ENCODE data around the gene THAP12. TPM values are rescaled to one million over a fixed set of nuclear protein-coding genes. Genes with fewer than 3 reads are reported as not detected.

The THAP12 gene
- total RNA-seq, 4 donors from 2014 or later, result 6.4 to 26.9 (median 17.4) TPM

- Histone ChIP-seq H3K27ac (no peak overlapping the region), H3K9me3 (no peaks in the 10 kb centered on the region), H3K4me3 (no peak overlapping the region), H3K36me3 (no peaks in the 10 kb centered on the region), H3K4me1 (no peaks in the 10 kb centered on the region), H3K27me3 (peaks cover 0 to 7% (median 0%) of the 10 kb centered on the region in 4 donors)
- TF ChIP-seq POLR2A (IDR thresholded peaks at IDR 0.05), result no peak
- no peak for TF ChIP-seq CTCF (IDR thresholded peaks at IDR 0.05)
- intact Hi-C loops (cut with DNase I), result no loop called here
- WGBS, 2 donors, result 85 to 91% methylated on average over 1 of the region's 1 CpG
- DNase-seq, result no peak
These were observed 20.0 kb upstream of the THAP12 start for GRCh38 chr11:76400967-76401366.

GRCh38 chr11:76397383-76397782 lies 16.5 kb upstream of the THAP12 start:
- no peak overlapping the region for H3K27ac ChIP-seq
- no peak overlapping the region for H3K4me3 ChIP-seq
- intact Hi-C loops (cut with DNase I), result no loop called here
- no peaks in the 10 kb centered on the region for H3K9me3 ChIP-seq
- H3K27me3 ChIP-seq, result no peaks in the 10 kb centered on the region
- DNase-seq, result no peak
- no peaks in the 10 kb centered on the region for H3K36me3 ChIP-seq
- TF ChIP-seq POLR2A (IDR thresholded peaks at IDR 0.05), result no peak
- TF ChIP-seq CTCF (IDR thresholded peaks at IDR 0.05), result no peak
- H3K4me1 ChIP-seq, result no peaks in the 10 kb centered on the region
- WGBS, 2 donors, result 86 to 88% methylated on average over 3 of the region's 3 CpGs

- 81 to 88% methylated on average over 1 of the region's 1 CpG for WGBS, 2 donors
- H3K9me3 ChIP-seq, result no peaks in the 10 kb centered on the region
These were observed 14.4 kb upstream of the THAP12 start for GRCh38 chr11:76395296-76395695.

GRCh38 chr11:76394411-76394810 lies 13.5 kb upstream of the THAP12 start:
- no peaks in the 10 kb centered on the region for H3K36me3 ChIP-seq
- TF ChIP-seq POLR2A (IDR thresholded peaks at IDR 0.05) (no peak), CTCF (IDR thresholded peaks at IDR 0.05) (no peak)
- intact Hi-C loops (cut with DNase I), result no loop called here
- no peak overlapping the region for H3K4me3 ChIP-seq
- H3K4me1 ChIP-seq, result peaks cover 0 to 17% (median 2%) of the 10 kb centered on the region in 3 donors
- no peak overlapping the region for H3K27ac ChIP-seq
- H3K9me3 ChIP-seq, result no peaks in the 10 kb centered on the region
- peaks cover 0 to 3% (median 0%) of the 10 kb centered on the region in 4 donors for H3K27me3 ChIP-seq
- DNase-seq, result no peak

More at GRCh38 chr11:76395296-76395695, 14.4 kb upstream of the THAP12 start:
- H3K36me3 ChIP-seq, result no peaks in the 10 kb centered on the region
- intact Hi-C loops (cut with DNase I), result no loop called here
- peaks cover 0 to 16% (median 2%) of the 10 kb centered on the region in 3 donors for H3K4me1 ChIP-seq
- H3K4me3 ChIP-seq, result no peak overlapping the region
- peaks cover 0 to 3% (median 0%) of the 10 kb centered on the region in 4 donors for H3K27me3 ChIP-seq
- H3K27ac ChIP-seq, result no peak overlapping the region
- no peak for DNase-seq
- TF ChIP-seq CTCF (IDR thresholded peaks at IDR 0.05) (no peak), POLR2A (IDR thresholded peaks at IDR 0.05) (no peak)

- H3K36me3 ChIP-seq, result no peaks in the 10 kb centered on the region
- H3K27me3 ChIP-seq, result peaks cover 0 to 3% (median 0%) of the 10 kb centered on the region in 4 donors
- TF ChIP-seq POLR2A (IDR thresholded peaks at IDR 0.05) (no peak), CTCF (IDR thresholded peaks at IDR 0.05) (no peak)
- intact Hi-C loops (cut with DNase I), result no loop called here
- H3K27ac ChIP-seq, result no peak overlapping the region
- no peaks in the 10 kb centered on the region for H3K9me3 ChIP-seq
- 59 to 69% methylated on average over 1 of the region's 1 CpG for WGBS, 2 donors
- DNase-seq, result no peak
- H3K4me1 ChIP-seq, result peaks cover 0 to 17% (median 2%) of the 10 kb centered on the region in 3 donors
- H3K4me3 ChIP-seq, result no peak overlapping the region
These were observed 11.9 kb upstream of the THAP12 start for GRCh38 chr11:76392870-76393269.
